Psoas muscle (tissue), 8 donors: ENCODE results near the gene CTSZ. TPM values are rescaled to one million over a fixed set of nuclear protein-coding genes. Genes with fewer than 3 reads are reported as not detected.

Experiments used
- ATAC-seq, 4 donors: fragments of 200-7000 bp; cut with Tn5 transposase; one replicate each; pipeline ENCODE4 v1.9.1; 2020; ENCODE audit warnings: moderate library complexity in 3 of 4, mild to moderate bottlenecking in 2 of 4
- DNase-seq, 2 donors: peaks; one replicate each; pipeline ENCODE4 v3.0.0-alpha.2; 2020
- H3K27ac ChIP-seq: fragments of 200-600 bp; one replicate; pipeline ENCODE4 v1.8.0; 2022
- H3K27me3 ChIP-seq, 3 donors: fragments of 200-600 bp in 1 of 3; one replicate each; pipeline versions ENCODE4 v1.6.1 to v1.8.0; 2013 to 2022; ENCODE audit warnings: low read length in 2 of 3, mild to moderate bottlenecking in 2 of 3, moderate library complexity in 1 of 3; ENCODE audit not compliant: insufficient read depth in 3 of 3
- H3K36me3 ChIP-seq, 2 donors: fragments of 200-600 bp in 1 of 2; one replicate each; pipeline versions ENCODE4 v1.6.1 to v1.8.0; 2013 to 2022; ENCODE audit warnings: low read depth in 1 of 2, mild to moderate bottlenecking in 1 of 2, moderate library complexity in 1 of 2; ENCODE audit not compliant: insufficient read depth in 1 of 2
- H3K4me1 ChIP-seq: fragments of 200-600 bp; one replicate; pipeline ENCODE4 v1.8.0; 2022
- H3K4me3 ChIP-seq: fragments of 200-600 bp; one replicate; pipeline ENCODE4 v1.8.0; 2022; ENCODE audit warnings: mild to moderate bottlenecking
- H3K9me3 ChIP-seq: fragments of 200-600 bp; one replicate; pipeline ENCODE4 v1.8.0; 2022
- CTCF ChIP-seq: fragments of 200-600 bp; IDR thresholded peaks from one replicate; pipeline ENCODE4 v1.8.0; 2022; ENCODE audit warnings: antibody characterized with exemption
- WGBS, 3 donors: extraction: QIAGEN DNeasy Blood & Tissue Kit; methylation state at CpG; one replicate each; pipeline versions ENCODE4 v1.1.6 to v1.1.7; 2013; 5-methylcytosine and 5-hydroxymethylcytosine counted together
- intact Hi-C, 2 donors: fragments of 100-400 bp; cut with DNase I; formaldehyde crosslinking; loops; one replicate each; pipeline versions ENCODE4 v1.11.0 to v1.14.2; 2022
- polyA plus RNA-seq, 3 donors: library from polyadenylated mRNA; stranded (reverse); fragments of 200-250 nt; gene quantifications; one replicate each; pipeline ENCODE4 v1.2.3, GENCODE V29; 2013
- total RNA-seq, 4 donors: library from RNA; stranded (reverse); fragmentation: NEBNext Ultra II Directional in 2 of 4; extraction: Animal tissue kit (Norgen Biotek cat#: 25700) in 2 of 4; gene quantifications; one replicate each; pipeline versions ENCODE4 v1.2.1 to v1.2.4, GENCODE V29; 2021 to 2023
- donor health status: healthy with polysubstance abuse.
- donor health status: DM: no; HTN: no; CAD: no; lungs with moderate emphysema.
- donor health status: Bipolar disorder and iron deficiency.
- donor health status: healthy.
- donor health status: DM: yes; HTN: yes; CAD: no.
- donor health status: DM: no; HTN: no; CAD: no.
- donor health status: DM: no; HTN: no; CAD: no.
- donor health status: DM: yes; HTN: yes; CAD: no.

The CTSZ gene
- total and polyA plus RNA-seq, 7 donors = 38.2 to 50.5 (median 42.4) TPM

DNA sequence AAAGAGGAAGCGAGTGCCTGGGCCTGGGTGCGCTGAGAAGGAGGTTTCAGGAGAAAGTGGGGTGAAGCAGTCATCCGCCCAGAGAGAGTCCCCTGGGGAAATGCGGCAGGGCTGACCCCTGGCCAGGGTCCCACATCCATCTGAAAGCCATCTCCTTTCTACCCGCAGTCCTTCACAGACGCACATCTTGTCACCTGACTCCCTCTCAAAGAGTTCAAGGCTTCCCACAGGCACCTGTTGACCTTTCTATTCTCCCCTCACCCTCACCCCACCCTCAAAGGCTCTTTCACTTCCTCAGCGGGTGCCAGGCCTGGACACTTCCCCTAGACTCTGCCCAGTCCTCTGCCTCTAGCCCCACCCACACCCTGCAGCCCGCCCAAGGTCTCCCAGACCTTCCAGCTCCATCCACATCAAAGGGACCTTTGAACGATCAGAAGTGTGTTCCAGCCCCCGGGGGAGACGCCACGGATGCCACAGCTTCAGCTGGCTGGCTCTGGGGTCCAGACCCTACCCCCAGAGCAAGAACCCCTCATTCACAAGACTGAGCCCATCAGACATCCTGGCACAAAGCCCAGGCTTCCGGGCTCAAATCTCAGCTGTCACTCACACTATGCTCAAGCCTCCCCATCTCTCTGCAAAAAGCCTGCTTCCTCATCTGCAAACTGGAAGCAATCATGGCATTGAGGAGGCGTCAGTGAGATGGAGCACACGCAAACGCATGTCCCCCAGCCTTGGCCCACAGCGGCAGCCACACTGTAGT is 2.1 kb downstream of the CTSZ start:
- no peak for ATAC-seq
- H3K4me3 ChIP-seq = peak overlapping the region; percentile 94
- DNase-seq = peak; percentile 53 to 73
- no peaks in the 10 kb centered on the region for H3K27me3 ChIP-seq
- no peaks in the 10 kb centered on the region for H3K9me3 ChIP-seq
- intact Hi-C loops = no loop called here
- TF ChIP-seq CTCF = no peak
- peaks cover 0 to 32% of the 10 kb centered on the region in 2 donors for H3K36me3 ChIP-seq
- peak overlapping the region; percentile 84 for H3K27ac ChIP-seq
- WGBS, 3 donors = 48 to 54% (median 48%) methylated on average over 15 to 17 of the region's 17 CpGs
- H3K4me1 ChIP-seq = peaks cover 15% of the 10 kb centered on the region

DNA sequence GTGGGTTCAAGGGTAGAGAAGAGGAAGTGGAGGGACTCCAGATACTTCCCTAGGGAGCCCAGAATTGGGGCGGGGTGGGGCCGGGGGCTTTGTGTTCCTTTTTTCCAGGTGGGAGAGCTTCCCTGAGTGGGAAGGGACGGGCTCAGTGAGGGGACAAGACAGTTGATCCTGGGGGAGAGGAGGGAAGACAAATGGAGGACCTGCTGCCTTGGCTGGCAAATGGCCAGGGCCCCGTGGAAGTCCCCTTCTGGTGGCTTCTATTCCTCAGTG is 2.6 kb downstream of the CTSZ start:
- TF ChIP-seq CTCF = no peak
- WGBS, 3 donors = 60 to 66% (median 65%) methylated on average over 4 of the region's 4 CpGs
- intact Hi-C loops = no loop called here
- Histone ChIP-seq H3K9me3 (no peaks in the 10 kb centered on the region), H3K4me3 (no peak overlapping the region), H3K36me3 (peaks cover 0 to 36% of the 10 kb centered on the region in 2 donors), H3K27me3 (no peaks in the 10 kb centered on the region), H3K27ac (no peak overlapping the region), H3K4me1 (peaks cover 15% of the 10 kb centered on the region)
- ATAC-seq = no peak
- peak; percentile 49 to 74 for DNase-seq

DNA sequence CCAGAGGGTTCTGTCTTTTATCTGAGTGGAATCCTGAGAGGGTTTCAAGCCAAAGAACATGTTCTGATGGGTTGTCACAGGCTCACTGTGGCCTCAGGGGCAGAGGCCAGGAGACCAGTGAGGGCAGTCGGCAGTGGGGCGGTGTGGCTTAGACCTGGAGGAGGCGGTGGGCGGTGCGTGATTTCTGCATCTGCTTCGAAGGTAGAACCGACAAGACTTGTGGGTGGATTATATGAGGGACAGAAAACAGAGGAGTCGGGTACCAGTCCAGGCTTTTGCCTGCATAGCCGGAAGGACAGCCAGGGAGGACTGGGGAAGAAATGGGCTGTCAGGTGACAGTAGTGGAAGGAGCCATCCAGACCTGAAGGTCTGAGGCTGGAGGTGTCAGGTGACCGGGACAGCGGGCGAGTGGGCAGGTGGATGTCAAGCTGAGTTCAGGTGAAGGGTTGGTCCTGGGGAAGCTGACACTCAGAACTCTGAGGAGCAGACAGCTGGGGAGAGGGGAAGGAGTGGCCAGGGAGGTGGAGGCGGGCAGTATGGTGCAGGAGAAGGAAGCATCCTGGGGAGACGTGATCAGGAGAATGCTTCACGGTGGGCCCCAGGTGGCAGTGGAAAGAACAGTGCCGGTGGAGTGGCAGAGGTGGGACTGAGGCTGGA is 3.1 kb downstream of the CTSZ start:
- intact Hi-C loops = no loop called here

GRCh38 chr20:59002874-59003399 is 4.1 kb downstream of the CTSZ start:
- Histone ChIP-seq H3K36me3 (peaks cover 2 to 51% of the 10 kb centered on the region in 2 donors), H3K4me3 (no peak overlapping the region), H3K4me1 (peaks cover 15% of the 10 kb centered on the region), H3K9me3 (no peaks in the 10 kb centered on the region), H3K27me3 (no peaks in the 10 kb centered on the region), H3K27ac (no peak overlapping the region)
- intact Hi-C loops = no loop called here
- no peak for TF ChIP-seq CTCF
- 59 to 84% (median 64%) methylated on average over 17 of the region's 17 CpGs for WGBS, 3 donors
- peak in 1 of 2 donors; percentile 47 for DNase-seq
- no peak for ATAC-seq

More for the DNA sequence above, 3.1 kb downstream of the CTSZ start:
- H3K27me3 ChIP-seq = no peaks in the 10 kb centered on the region
- H3K4me3 ChIP-seq = no peak overlapping the region
- peaks cover 15% of the 10 kb centered on the region for H3K4me1 ChIP-seq
- H3K27ac ChIP-seq = no peak overlapping the region
- ATAC-seq = no peak
- DNase-seq = peak in 1 of 2 donors; percentile 43
- H3K36me3 ChIP-seq = peaks cover 0 to 41% of the 10 kb centered on the region in 2 donors
- no peak for TF ChIP-seq CTCF
- 84 to 87% (median 86%) methylated on average over 16 of the region's 16 CpGs for WGBS, 3 donors
- H3K9me3 ChIP-seq = no peaks in the 10 kb centered on the region
